MCF 10A (cell line): ENCODE data around the gene YEATS4. TPM values are rescaled to one million over a fixed set of nuclear protein-coding genes. Genes with fewer than 3 reads are reported as not detected.

ENCODE experiments used
- BruUV-seq: library from RNA; stranded (reverse); fragments of 400-500 nt; replicated peaks from 2 replicates; lab custom pipeline; 2021; lab: Mats Ljungman, UMichigan
- CTCF ChIA-PET: fragments of 300-600 bp; sonication (Branson Sonifier 250); formaldehyde crosslinking; extraction: SDS; loops from one replicate; lab custom pipeline; 2021; ENCODE audit warnings: antibody characterized with exemption, inconsistent platforms; lab: Yijun Ruan, JAX
- POLR2A ChIA-PET: fragments of 300-600, 350-650 bp; sonication (Branson Sonifier 250); formaldehyde crosslinking; extraction: SDS; loops from one replicate; lab custom pipeline; 2020; ENCODE audit warnings: antibody characterized with exemption, inconsistent platforms; lab: Yijun Ruan, JAX
- DNase-seq: peaks from one replicate; pipeline ENCODE4 v3.0.0-alpha.2; 2018; ENCODE audit not compliant: unreplicated experiment
- H3K27ac Mint-ChIP-seq: one replicate; pipeline ENCODE4 v1.8.0; 2022; ENCODE audit warnings: mild to moderate bottlenecking, low read depth, mixed read lengths; ENCODE audit not compliant: unreplicated experiment
- H3K27me3 Mint-ChIP-seq: one replicate; pipeline ENCODE4 v1.8.0; 2022; ENCODE audit warnings: mixed read lengths; ENCODE audit not compliant: insufficient read depth, unreplicated experiment
- H3K36me3 Mint-ChIP-seq: one replicate; pipeline ENCODE4 v1.8.0; 2022; ENCODE audit warnings: mild to moderate bottlenecking, moderate library complexity, mixed read lengths; ENCODE audit not compliant: insufficient read depth, unreplicated experiment
- H3K4me1 Mint-ChIP-seq: one replicate; pipeline ENCODE4 v1.8.0; 2022; ENCODE audit warnings: mixed read lengths; ENCODE audit not compliant: insufficient read depth, unreplicated experiment
- H3K4me3 Mint-ChIP-seq: one replicate; pipeline ENCODE4 v1.8.0; 2022; ENCODE audit warnings: mild to moderate bottlenecking, moderate library complexity, mixed read lengths; ENCODE audit not compliant: unreplicated experiment
- H3K9me3 Mint-ChIP-seq: one replicate; pipeline ENCODE4 v1.8.0; 2022; ENCODE audit warnings: mixed read lengths; ENCODE audit not compliant: unreplicated experiment
- intact Hi-C: fragments of 100-400 bp; cut with micrococcal nuclease; formaldehyde crosslinking; loops from 2 replicates; pipeline ENCODE4 v1.14.1; 2022
- total RNA-seq: library from RNA; stranded (reverse); gene quantifications from 2 replicates; pipeline ENCODE4 v1.2.3, GENCODE V29; 2022
- TF ChIP-seq, protein P1 (sequence below): fragments of 200-600 bp; IDR thresholded peaks from one replicate; pipeline ENCODE4 v1.8.0; 2022; ENCODE audit warnings: antibody characterized with exemption, mild to moderate bottlenecking; ENCODE audit not compliant: unreplicated experiment

YEATS4 gene
- total RNA-seq, 1 experiment from 2014 or later = 30.9 TPM

DNA sequence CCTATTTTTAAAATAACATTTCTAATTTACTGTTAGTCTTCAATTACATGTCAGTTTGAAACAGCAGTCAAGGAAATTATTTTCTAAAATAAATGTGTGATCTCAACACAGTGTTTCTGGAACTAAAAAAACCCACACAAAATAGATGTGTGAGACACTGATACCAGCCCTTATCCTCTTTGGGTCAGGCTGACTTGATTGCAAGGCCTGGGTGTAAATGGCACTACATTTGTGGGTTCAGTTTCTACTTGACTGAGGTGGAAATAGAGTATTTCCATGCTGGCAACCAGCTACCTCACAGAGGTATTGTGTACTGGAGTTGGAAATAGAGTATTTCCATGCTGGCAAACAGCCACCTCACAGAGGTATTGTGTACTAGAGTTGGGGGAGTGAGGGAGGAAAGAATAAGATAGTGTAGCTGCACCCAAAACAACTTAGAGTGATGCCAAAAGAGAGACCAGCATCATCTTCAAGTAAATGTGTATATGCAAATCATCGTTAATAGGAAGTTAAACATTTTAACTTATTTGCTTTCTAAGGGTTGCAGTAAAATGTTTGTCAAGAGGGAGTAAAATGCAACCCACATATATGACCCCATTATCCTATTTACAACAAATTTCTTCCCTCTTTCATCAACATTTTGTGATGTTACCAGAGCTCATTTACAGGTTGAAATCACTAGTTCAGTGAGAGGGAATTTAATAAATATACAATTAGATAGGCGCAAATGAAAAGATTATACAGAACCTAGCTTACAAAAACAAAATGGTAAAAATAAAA is 22.0 kb upstream of the YEATS4 start:
- Mint-ChIP-seq H3K4me1 (peaks cover 5% of the 10 kb centered on the region), H3K27me3 (no peaks in the 10 kb centered on the region), H3K27ac (no peak overlapping the region), H3K4me3 (no peak overlapping the region), H3K9me3 (no peaks in the 10 kb centered on the region), H3K36me3 (no peaks in the 10 kb centered on the region)
- DNase-seq = no peak
- CTCF ChIA-PET = interaction anchor here (0.6 to 0.7 kb wide), 2 partner anchors 233 to 358 kb away, joined by 4 read pairs; no protein-coding TSS in a partner anchor
- POLR2A ChIA-PET = interaction anchor here (0.6 to 1.1 kb wide), 2 partner anchors 15 to 164 kb away, joined by 3 read pairs; no protein-coding TSS in a partner anchor
- TF ChIP-seq, protein P1, sequence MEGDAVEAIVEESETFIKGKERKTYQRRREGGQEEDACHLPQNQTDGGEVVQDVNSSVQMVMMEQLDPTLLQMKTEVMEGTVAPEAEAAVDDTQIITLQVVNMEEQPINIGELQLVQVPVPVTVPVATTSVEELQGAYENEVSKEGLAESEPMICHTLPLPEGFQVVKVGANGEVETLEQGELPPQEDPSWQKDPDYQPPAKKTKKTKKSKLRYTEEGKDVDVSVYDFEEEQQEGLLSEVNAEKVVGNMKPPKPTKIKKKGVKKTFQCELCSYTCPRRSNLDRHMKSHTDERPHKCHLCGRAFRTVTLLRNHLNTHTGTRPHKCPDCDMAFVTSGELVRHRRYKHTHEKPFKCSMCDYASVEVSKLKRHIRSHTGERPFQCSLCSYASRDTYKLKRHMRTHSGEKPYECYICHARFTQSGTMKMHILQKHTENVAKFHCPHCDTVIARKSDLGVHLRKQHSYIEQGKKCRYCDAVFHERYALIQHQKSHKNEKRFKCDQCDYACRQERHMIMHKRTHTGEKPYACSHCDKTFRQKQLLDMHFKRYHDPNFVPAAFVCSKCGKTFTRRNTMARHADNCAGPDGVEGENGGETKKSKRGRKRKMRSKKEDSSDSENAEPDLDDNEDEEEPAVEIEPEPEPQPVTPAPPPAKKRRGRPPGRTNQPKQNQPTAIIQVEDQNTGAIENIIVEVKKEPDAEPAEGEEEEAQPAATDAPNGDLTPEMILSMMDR = no peak
- no TSS peak for BruUV-seq
- intact Hi-C loops = no loop called here

- TF ChIP-seq, protein P1 = no peak
- no peaks in the 10 kb centered on the region for H3K9me3 Mint-ChIP-seq
- H3K27ac Mint-ChIP-seq = no peak overlapping the region
- BruUV-seq = no TSS peak
- POLR2A ChIA-PET = interaction anchor here (0.6 kb wide), 1 partner anchor 1506 kb away, joined by 3 read pairs; no protein-coding TSS in a partner anchor
- CTCF ChIA-PET = interaction anchor here (0.6 to 0.7 kb wide), 3 partner anchors 187 to 357 kb away, joined by 3 to 4 read pairs (median 4); no protein-coding TSS in a partner anchor
- no peaks in the 10 kb centered on the region for H3K36me3 Mint-ChIP-seq
- peak; percentile 11 for DNase-seq
- intact Hi-C loops = no loop called here
- peaks cover 5% of the 10 kb centered on the region for H3K4me1 Mint-ChIP-seq
- no peak overlapping the region for H3K4me3 Mint-ChIP-seq
- no peaks in the 10 kb centered on the region for H3K27me3 Mint-ChIP-seq
These were observed 21.3 kb upstream of the YEATS4 start for GRCh38 chr12:69338120-69338859.

DNA sequence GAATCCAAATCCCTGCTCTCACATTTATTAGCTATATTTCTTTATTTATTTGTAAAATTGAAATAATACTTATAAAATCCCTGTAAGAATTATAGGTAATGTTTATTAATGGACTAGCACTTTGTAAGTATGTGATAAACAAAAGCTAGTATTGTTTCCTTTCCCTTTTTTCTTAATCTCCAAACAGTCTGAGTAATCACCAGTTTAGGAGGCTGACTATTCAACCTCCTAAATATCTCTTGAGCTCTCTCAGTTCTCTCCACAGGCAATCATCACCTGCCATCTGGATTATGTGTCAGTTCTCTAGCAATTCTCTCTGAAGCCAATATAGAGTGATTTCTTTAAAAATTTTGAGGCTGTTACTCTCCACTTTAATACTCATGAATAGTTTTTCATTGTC is 20.6 kb upstream of the YEATS4 start:
- ChIA-PET CTCF (interaction anchor here (0.6 kb wide), 1 partner anchor 188 kb away, joined by 3 read pairs; no protein-coding TSS in a partner anchor), POLR2A (interaction anchor here (0.6 kb wide), 1 partner anchor 1505 kb away, joined by 3 read pairs; no protein-coding TSS in a partner anchor)
- intact Hi-C loops = no loop called here
- no peak overlapping the region for H3K4me3 Mint-ChIP-seq
- no peak overlapping the region for H3K27ac Mint-ChIP-seq
- no peaks in the 10 kb centered on the region for H3K9me3 Mint-ChIP-seq
- H3K27me3 Mint-ChIP-seq = no peaks in the 10 kb centered on the region
- no peaks in the 10 kb centered on the region for H3K36me3 Mint-ChIP-seq
- peaks cover 5% of the 10 kb centered on the region for H3K4me1 Mint-ChIP-seq
- DNase-seq = no peak
- TF ChIP-seq, protein P1 = no peak
- no TSS peak for BruUV-seq

GRCh38 chr12:69339999-69340398 is 19.5 kb upstream of the YEATS4 start:
- Mint-ChIP-seq H3K9me3 (no peaks in the 10 kb centered on the region), H3K4me1 (peaks cover 5% of the 10 kb centered on the region), H3K27ac (no peak overlapping the region), H3K27me3 (no peaks in the 10 kb centered on the region), H3K4me3 (no peak overlapping the region), H3K36me3 (no peaks in the 10 kb centered on the region)
- intact Hi-C loops = no loop called here
- POLR2A ChIA-PET = no interaction called here
- BruUV-seq = no TSS peak
- TF ChIP-seq, protein P1 = no peak
- DNase-seq = no peak
- CTCF ChIA-PET = interaction anchor here (0.6 kb wide), 1 partner anchor 10 kb away, joined by 3 read pairs; no protein-coding TSS in a partner anchor
